Dendritic cell treated with granulocyte-macrophage colony-stimulating factor and Interleukin-4, amounts not matched to agents 40 ng/mL and 50 ng/mL, for 4 days (primary cell): ENCODE results near the gene DNAAF3.
A peak's percentile ranks its signal among the peaks of the same experiment; 100 is the strongest.
"Not testable (repeated sequence)": the region's sequence is repeated elsewhere in the genome, so short reads cannot be mapped to it uniquely, and the experiment has no call there.

ENCODE experiments used
- H3K27ac Mint-ChIP-seq: one replicate; pipeline ENCODE4 v1.8.0; 2022; ENCODE audit warnings: mild to moderate bottlenecking, mixed read lengths
- H3K27me3 Mint-ChIP-seq: one replicate; pipeline ENCODE4 v1.8.0; 2022; ENCODE audit warnings: mild to moderate bottlenecking, mixed read lengths
- H3K36me3 Mint-ChIP-seq: one replicate; pipeline ENCODE4 v1.8.0; 2022; ENCODE audit warnings: low read depth, mixed read lengths
- H3K4me1 Mint-ChIP-seq: one replicate; pipeline ENCODE4 v1.8.0; 2022; ENCODE audit warnings: low read depth, mixed read lengths
- H3K4me3 Mint-ChIP-seq: one replicate; pipeline ENCODE4 v1.8.0; 2022; ENCODE audit warnings: mild to moderate bottlenecking, moderate library complexity, mixed read lengths
- H3K9me3 Mint-ChIP-seq: one replicate; pipeline ENCODE4 v1.8.0; 2022; ENCODE audit warnings: mixed read lengths
- intact Hi-C: fragments of 100-400 bp; cut with micrococcal nuclease; formaldehyde crosslinking; loops from one replicate; pipeline ENCODE4 v1.15.0; 2022

The DNAAF3 gene

GRCh38 chr19:55188625-55189024, 22.2 kb upstream of the DNAAF3 start:
- H3K27me3 Mint-ChIP-seq, result peaks cover 54% of the 10 kb centered on the region
- H3K36me3 Mint-ChIP-seq, result no peaks in the 10 kb centered on the region
- intact Hi-C loops, result no loop called here
- no peaks in the 10 kb centered on the region for H3K9me3 Mint-ChIP-seq
- peaks cover 20% of the 10 kb centered on the region for H3K4me1 Mint-ChIP-seq
- no peak overlapping the region for H3K27ac Mint-ChIP-seq
- no peak overlapping the region for H3K4me3 Mint-ChIP-seq

GRCh38 chr19:55186080-55186479, 19.7 kb upstream of the DNAAF3 start:
- peaks cover 47% of the 10 kb centered on the region for H3K27me3 Mint-ChIP-seq
- H3K4me1 Mint-ChIP-seq, result peaks cover 15% of the 10 kb centered on the region
- H3K9me3 Mint-ChIP-seq, result no peaks in the 10 kb centered on the region
- intact Hi-C loops, result no loop called here
- H3K4me3 Mint-ChIP-seq, result no peak overlapping the region
- H3K27ac Mint-ChIP-seq, result no peak overlapping the region
- H3K36me3 Mint-ChIP-seq, result no peaks in the 10 kb centered on the region

DNA sequence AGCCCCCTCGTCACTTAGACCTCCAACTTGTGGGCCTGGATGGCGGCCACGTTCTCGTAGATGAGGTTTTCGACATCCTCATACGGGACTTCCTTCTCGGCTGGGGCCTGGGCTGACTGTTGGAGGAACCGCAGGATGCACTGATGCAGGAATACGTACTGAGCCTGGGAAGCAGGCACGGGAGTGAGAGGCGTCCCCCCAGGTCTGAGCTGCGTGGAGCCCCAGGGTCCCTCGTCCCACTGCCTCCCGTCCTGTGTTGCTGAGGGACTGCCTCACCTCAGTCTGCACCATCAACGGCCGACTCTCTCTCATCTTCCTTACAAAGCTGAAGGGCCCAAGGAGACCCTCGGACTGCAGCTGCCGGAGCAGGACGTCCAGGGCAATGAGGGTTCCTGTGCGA, 15.3 kb upstream of the DNAAF3 start:
- no peaks in the 10 kb centered on the region for H3K9me3 Mint-ChIP-seq
- peaks cover 21% of the 10 kb centered on the region for H3K4me1 Mint-ChIP-seq
- peaks cover 77% of the 10 kb centered on the region for H3K27me3 Mint-ChIP-seq
- H3K36me3 Mint-ChIP-seq, result no peaks in the 10 kb centered on the region
- intact Hi-C loops, result no loop called here
- H3K27ac Mint-ChIP-seq, result no peak overlapping the region
- H3K4me3 Mint-ChIP-seq, result no peak overlapping the region

DNA sequence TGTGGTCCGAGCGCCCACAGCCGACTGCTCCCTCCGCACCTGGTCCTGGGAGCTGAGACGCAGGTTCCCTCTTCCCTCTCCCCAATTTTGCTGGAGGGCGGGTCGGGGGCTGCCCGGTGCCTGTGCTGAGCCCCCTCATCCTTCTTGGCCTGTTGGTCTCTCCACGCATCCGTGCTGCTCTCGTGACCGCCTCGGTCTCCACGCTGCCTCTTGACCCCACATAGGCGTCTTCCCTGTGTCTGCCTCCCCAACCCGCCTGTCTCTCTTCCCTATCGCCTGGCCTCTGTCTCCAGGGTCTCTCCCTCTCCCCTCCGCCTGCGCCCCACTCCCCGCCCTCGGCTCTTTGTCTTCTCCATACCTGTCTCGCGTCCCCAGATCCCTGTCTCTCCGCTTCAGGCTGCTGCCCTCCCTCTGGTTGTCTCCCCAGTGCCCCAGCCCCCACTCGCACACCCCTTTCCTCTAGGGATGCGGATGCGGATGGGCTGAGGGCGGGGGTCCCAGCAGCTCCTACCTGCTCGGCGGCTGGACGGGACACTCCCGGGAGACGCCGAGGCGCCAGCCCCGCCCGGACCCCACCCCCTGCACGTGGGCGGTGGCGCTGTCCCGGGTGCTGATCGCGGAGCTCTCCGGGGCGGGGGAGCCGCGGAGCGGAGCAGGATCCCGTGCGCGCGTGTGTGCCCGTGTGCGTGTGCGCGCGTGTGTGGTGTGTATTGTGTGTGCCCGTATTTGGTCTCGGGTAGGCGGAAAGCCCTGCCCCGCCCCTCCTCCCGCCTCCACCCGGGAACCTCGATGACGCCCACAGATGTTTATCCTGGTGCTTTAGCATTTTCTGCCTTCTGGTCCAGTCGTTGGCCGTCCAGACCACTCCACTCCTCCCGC, 13.4 kb upstream of the DNAAF3 start, which contains the start of gene SYT5:
Gene SYT5 (minus strand): TSS at position 684 of the 879 bp plus-strand sequence. CDS start 1,248 bp downstream, outside the sequence.
- Mint-ChIP-seq H3K27ac (no peak within 1 kb of the TSS), H3K9me3 (no peaks in the 10 kb centered on the region)
- intact Hi-C loops, result no loop called here

GRCh38 chr19:55178781-55179599, 12.6 kb upstream of the DNAAF3 start:
- Mint-ChIP-seq H3K9me3 (no peaks in the 10 kb centered on the region), H3K4me1 (peaks cover 26% of the 10 kb centered on the region), H3K4me3 (peak overlapping the region; percentile 59), H3K36me3 (no peaks in the 10 kb centered on the region), H3K27ac (no peak overlapping the region), H3K27me3 (peaks cover 92% of the 10 kb centered on the region)
- intact Hi-C loops, result no loop called here

More for the DNA sequence above, 13.4 kb upstream of the DNAAF3 start, which contains the start of gene SYT5:
- Mint-ChIP-seq H3K4me3 (peak within 1 kb of the TSS; percentile 59), H3K27me3 (peaks cover 87% of the 10 kb centered on the region), H3K4me1 (peaks cover 25% of the 10 kb centered on the region), H3K36me3 (no peaks in the 10 kb centered on the region)

DNA sequence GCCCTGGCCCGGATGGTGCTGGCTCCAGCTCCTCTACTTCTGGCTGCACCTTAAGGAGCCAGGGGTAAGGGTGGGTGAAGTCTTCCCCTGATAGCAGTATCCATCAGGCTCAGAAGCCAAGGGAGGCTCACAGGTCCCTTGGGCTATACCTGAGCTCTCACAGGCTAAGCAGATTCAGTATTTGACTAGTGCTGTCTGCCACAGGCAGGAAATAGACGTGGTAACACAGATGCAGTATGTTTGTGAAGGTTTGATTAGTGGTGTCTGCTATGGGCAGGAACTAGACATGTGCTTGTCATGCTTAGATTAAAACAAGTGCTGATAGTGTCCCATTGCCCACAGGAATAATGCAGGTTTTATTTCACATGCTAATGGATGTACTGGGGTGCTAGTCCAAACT, 9.7 kb upstream of the DNAAF3 start:
- intact Hi-C loops, result no loop called here
- H3K27me3 Mint-ChIP-seq, result peaks cover 100% of the 10 kb centered on the region
- H3K4me1 Mint-ChIP-seq, result peaks cover 43% of the 10 kb centered on the region
- H3K4me3 Mint-ChIP-seq, result no peak overlapping the region
- H3K36me3 Mint-ChIP-seq, result no peaks in the 10 kb centered on the region
- H3K27ac Mint-ChIP-seq, result no peak overlapping the region
- no peaks in the 10 kb centered on the region for H3K9me3 Mint-ChIP-seq

DNA sequence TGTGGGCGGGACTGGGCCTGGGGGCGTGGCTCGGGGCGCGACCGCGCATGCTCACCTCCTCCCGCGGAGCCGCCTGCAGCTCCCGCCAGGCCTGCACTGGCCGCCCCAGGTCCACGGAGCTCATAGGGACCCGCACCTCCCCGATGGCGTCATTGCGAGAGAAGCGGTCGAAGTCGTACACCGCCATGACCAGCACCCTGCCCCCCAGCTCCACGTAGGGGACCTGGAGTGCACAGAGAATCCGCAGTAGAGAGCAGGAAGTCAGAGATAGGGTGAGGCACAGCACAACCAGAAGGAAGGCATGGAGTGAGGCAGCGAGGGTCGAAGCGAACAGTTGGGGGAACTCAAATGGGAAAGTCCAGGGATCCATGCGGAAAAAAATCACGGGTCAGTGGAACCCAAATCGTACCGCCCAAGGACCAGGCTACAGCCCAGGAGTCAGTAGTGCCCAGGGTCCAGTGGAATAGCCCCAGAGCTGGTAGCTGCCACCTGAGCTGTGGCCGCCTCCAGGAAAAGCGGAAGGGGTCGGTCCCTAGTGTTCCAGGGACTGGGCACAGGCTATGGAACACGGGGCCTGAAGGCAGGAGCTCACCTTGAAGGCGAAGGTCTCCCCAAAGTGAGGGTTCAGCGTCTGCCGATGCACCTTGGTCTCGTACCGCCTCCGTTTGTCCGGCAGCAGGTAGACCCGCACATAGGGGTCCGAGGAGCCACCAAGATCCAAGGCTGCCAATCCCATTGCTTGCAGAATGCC, 8.9 kb upstream of the DNAAF3 start:
- H3K27ac Mint-ChIP-seq, result no peak overlapping the region
- H3K4me3 Mint-ChIP-seq, result no peak overlapping the region
- intact Hi-C loops, result no loop called here
- peaks cover 99% of the 10 kb centered on the region for H3K27me3 Mint-ChIP-seq
- H3K9me3 Mint-ChIP-seq, result no peaks in the 10 kb centered on the region
- H3K36me3 Mint-ChIP-seq, result no peaks in the 10 kb centered on the region
- peaks cover 40% of the 10 kb centered on the region for H3K4me1 Mint-ChIP-seq

GRCh38 chr19:55174425-55175116, 8.2 kb upstream of the DNAAF3 start:
- no peaks in the 10 kb centered on the region for H3K9me3 Mint-ChIP-seq
- H3K36me3 Mint-ChIP-seq, result no peaks in the 10 kb centered on the region
- no peak overlapping the region for H3K4me3 Mint-ChIP-seq
- H3K27ac Mint-ChIP-seq, result no peak overlapping the region
- H3K4me1 Mint-ChIP-seq, result peaks cover 32% of the 10 kb centered on the region
- intact Hi-C loops, result no loop called here
- H3K27me3 Mint-ChIP-seq, result peaks cover 98% of the 10 kb centered on the region

DNA sequence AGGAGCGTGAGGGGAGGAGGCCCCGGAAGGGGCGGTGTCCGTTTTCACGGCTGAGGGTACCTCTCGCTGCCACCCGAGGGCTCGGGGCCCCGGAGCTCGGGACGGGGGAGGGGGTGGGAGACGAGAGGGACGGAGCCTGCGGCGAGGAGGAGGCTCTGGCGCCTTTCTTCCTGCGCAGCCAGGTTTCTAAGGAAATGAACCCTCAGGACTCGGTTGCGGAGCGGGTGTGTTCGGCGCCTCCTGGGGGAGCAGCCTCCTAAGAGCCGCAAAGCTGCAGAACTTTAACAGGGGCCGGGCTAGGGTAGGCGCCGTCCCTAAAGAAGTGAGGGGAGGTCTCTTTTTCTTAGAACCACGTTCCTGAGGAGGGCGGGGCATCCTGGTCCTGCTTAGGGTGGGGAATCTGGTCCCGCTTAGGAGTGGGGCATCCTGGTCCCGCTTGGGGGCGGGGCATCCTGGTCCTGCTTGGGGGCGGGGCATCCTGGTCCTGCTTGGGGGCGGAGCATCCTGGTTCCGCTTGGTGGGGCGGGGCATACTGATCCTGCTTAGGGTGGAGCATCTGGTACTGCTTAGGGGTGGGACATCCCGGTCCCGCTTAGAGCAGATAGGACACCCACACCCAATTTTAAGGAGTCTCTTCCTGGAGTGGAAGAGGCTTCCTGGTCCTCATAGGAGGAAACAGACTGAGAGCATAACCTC, 7.4 kb upstream of the DNAAF3 start:
- Mint-ChIP-seq H3K4me3 (peak overlapping the region; percentile 67), H3K36me3 (no peaks in the 10 kb centered on the region), H3K4me1 (peaks cover 26% of the 10 kb centered on the region), H3K9me3 (no peaks in the 10 kb centered on the region), H3K27ac (no peak overlapping the region), H3K27me3 (peaks cover 98% of the 10 kb centered on the region)
- intact Hi-C loops, result no loop called here

GRCh38 chr19:55173186-55173713, 6.8 kb upstream of the DNAAF3 start:
- intact Hi-C loops, result no loop called here
- H3K9me3 Mint-ChIP-seq, result no peaks in the 10 kb centered on the region
- H3K27me3 Mint-ChIP-seq, result peaks cover 96% of the 10 kb centered on the region
- no peaks in the 10 kb centered on the region for H3K36me3 Mint-ChIP-seq
- no peak overlapping the region for H3K27ac Mint-ChIP-seq
- peak overlapping the region; percentile 67 for H3K4me3 Mint-ChIP-seq
- peaks cover 22% of the 10 kb centered on the region for H3K4me1 Mint-ChIP-seq

DNA sequence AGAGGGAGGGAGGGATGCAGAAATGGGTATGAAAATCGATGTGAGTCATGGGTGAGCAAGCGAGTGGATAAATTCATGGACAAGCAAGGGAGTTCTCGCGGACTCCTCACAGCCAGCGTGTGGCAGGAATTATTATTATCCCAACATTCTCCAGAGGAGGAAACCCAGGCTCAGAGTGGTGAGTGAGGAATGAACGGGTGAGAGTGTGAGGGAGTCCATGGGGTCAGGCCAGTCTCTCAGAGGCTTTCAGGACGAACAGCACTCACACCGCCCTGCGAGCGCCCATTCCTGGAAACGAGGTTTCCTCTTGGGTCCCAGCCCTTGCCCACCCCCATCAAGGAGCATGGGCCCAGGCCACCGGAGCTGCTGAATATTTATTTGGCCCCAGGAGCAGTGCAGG, 6.3 kb upstream of the DNAAF3 start:
- Mint-ChIP-seq H3K27me3 (peaks cover 94% of the 10 kb centered on the region), H3K4me1 (peaks cover 22% of the 10 kb centered on the region), H3K27ac (no peak overlapping the region), H3K9me3 (no peaks in the 10 kb centered on the region), H3K36me3 (no peaks in the 10 kb centered on the region), H3K4me3 (no peak overlapping the region)
- intact Hi-C loops, result no loop called here

- intact Hi-C loops, H3K9me3 Mint-ChIP-seq, H3K36me3 Mint-ChIP-seq, H3K27ac Mint-ChIP-seq, H3K4me3 Mint-ChIP-seq: not testable (repeated sequence)
- peaks cover 94% of the 10 kb centered on the region for H3K27me3 Mint-ChIP-seq
- peaks cover 27% of the 10 kb centered on the region for H3K4me1 Mint-ChIP-seq
These were observed 5.9 kb upstream of the DNAAF3 start for GRCh38 chr19:55172318-55172717.

GRCh38 chr19:55171440-55171839, 5.0 kb upstream of the DNAAF3 start:
- H3K36me3 Mint-ChIP-seq, result no peaks in the 10 kb centered on the region
- no peak overlapping the region for H3K4me3 Mint-ChIP-seq
- no peak overlapping the region for H3K27ac Mint-ChIP-seq
- H3K9me3 Mint-ChIP-seq, result no peaks in the 10 kb centered on the region
- H3K4me1 Mint-ChIP-seq, result peaks cover 35% of the 10 kb centered on the region
- H3K27me3 Mint-ChIP-seq, result peaks cover 94% of the 10 kb centered on the region
- intact Hi-C loops, result no loop called here
